Liver (tissue), 9 donors: ENCODE measurements around the gene TRMT61A. TPM values are rescaled to one million over a fixed set of nuclear protein-coding genes. Genes with fewer than 3 reads are reported as not detected.
A peak's percentile ranks its signal among the peaks of the same experiment; 100 is the strongest.

Experiments
- DNase-seq: peaks from one replicate; pipeline ENCODE4 v3.0.0-alpha.2; 2017; ENCODE audit warnings: low spot score
- H3K27ac ChIP-seq, 2 donors: one replicate each; pipeline ENCODE4 v1.7.0; 2013; ENCODE audit warnings: inconsistent platforms in 2 of 2, low read length in 2 of 2, control low read depth in 1 of 2, low read depth in 1 of 2, mild to moderate bottlenecking in 1 of 2
- H3K27me3 ChIP-seq, 4 donors: one replicate each; pipeline versions ENCODE4 v1.6.1 to v1.7.0; 2013; ENCODE audit warnings: low read length in 3 of 4, inconsistent platforms in 1 of 4, mild to moderate bottlenecking in 1 of 4, moderate library complexity in 1 of 4; ENCODE audit not compliant: control insufficient read depth in 4 of 4, insufficient read depth in 4 of 4
- H3K36me3 ChIP-seq, 4 donors: one replicate each; pipeline versions ENCODE4 v1.6.1 to v1.7.0; 2013; ENCODE audit warnings: low read length in 3 of 4, mild to moderate bottlenecking in 3 of 4, low read depth in 1 of 4, moderate library complexity in 1 of 4; ENCODE audit not compliant: control insufficient read depth in 4 of 4, insufficient read depth in 3 of 4
- H3K4me1 ChIP-seq, 4 donors: one replicate each; pipeline versions ENCODE4 v1.6.1 to v1.7.0; 2013; ENCODE audit warnings: low read length in 3 of 4, mild to moderate bottlenecking in 3 of 4, moderate library complexity in 1 of 4; ENCODE audit not compliant: control insufficient read depth in 4 of 4, insufficient read depth in 4 of 4
- H3K4me3 ChIP-seq, 3 donors: one replicate each; pipeline versions ENCODE4 v1.6.1 to v1.7.0; 2013; ENCODE audit warnings: low read length in 3 of 3, control low read depth in 1 of 3, low read depth in 1 of 3, mild to moderate bottlenecking in 1 of 3
- H3K9ac ChIP-seq, 2 donors: one replicate each; pipeline ENCODE4 v1.7.0; 2013; ENCODE audit warnings: low read length in 2 of 2, mild to moderate bottlenecking in 2 of 2, moderate library complexity in 2 of 2, control low read depth in 1 of 2, low read depth in 1 of 2
- H3K9me3 ChIP-seq, 4 donors: one replicate each; pipeline versions ENCODE4 v1.6.1 to v1.7.0; 2013; ENCODE audit warnings: low read length in 3 of 4; ENCODE audit not compliant: control insufficient read depth in 4 of 4
- EGR1 ChIP-seq, 2 donors: IDR thresholded peaks; 2 replicates each; pipeline ENCODE4 v1.6.1; 2016 to 2018; ENCODE audit warnings: antibody characterized with exemption in 2 of 2, low read depth in 2 of 2
- FOXA1 ChIP-seq: IDR thresholded peaks from 2 replicates; pipeline ENCODE4 v1.6.1; 2016; ENCODE audit warnings: antibody characterized with exemption
- FOXA2 ChIP-seq: IDR thresholded peaks from 2 replicates; pipeline ENCODE4 v1.6.1; 2016; ENCODE audit warnings: antibody characterized with exemption
- GABPA ChIP-seq, 2 donors: IDR thresholded peaks in 1 of 2; conservative IDR thresholded peaks in 1 of 2; 2 replicates each; pipeline ENCODE4 v1.6.1; 2016; ENCODE audit warnings: antibody characterized with exemption in 2 of 2, mild to moderate bottlenecking in 1 of 2, moderate library complexity in 1 of 2
- HNF4A ChIP-seq, 2 donors: conservative IDR thresholded peaks; 2 replicates each; pipeline ENCODE4 v1.6.1; 2016; ENCODE audit warnings: antibody characterized with exemption in 2 of 2, mild to moderate bottlenecking in 2 of 2
- HNF4G ChIP-seq: IDR thresholded peaks from 2 replicates; pipeline ENCODE4 v1.6.1; 2016; ENCODE audit warnings: antibody characterized with exemption
- JUND ChIP-seq, 2 donors: IDR thresholded peaks; 2 replicates each; pipeline ENCODE4 v1.6.1; 2016; ENCODE audit warnings: antibody characterized with exemption in 2 of 2
- NR2F2 ChIP-seq: IDR thresholded peaks from 2 replicates; pipeline ENCODE4 v1.6.1; 2016; ENCODE audit warnings: antibody characterized with exemption
- RAD21 ChIP-seq, 2 donors: IDR thresholded peaks; 2 replicates each; pipeline ENCODE4 v1.6.1; 2016; ENCODE audit warnings: antibody characterized with exemption in 2 of 2, mild to moderate bottlenecking in 2 of 2
- REST ChIP-seq: IDR thresholded peaks from 2 replicates; pipeline ENCODE4 v1.6.1; 2016; ENCODE audit warnings: antibody characterized with exemption, mild to moderate bottlenecking
- SP1 ChIP-seq: IDR thresholded peaks from 2 replicates; pipeline ENCODE4 v1.6.1; 2018; ENCODE audit warnings: antibody characterized with exemption, mild to moderate bottlenecking
- WGBS: extraction: QIAGEN DNeasy Blood & Tissue Kit; methylation state at CpG from one replicate; pipeline ENCODE4 v1.1.7; 2013; 5-methylcytosine and 5-hydroxymethylcytosine counted together
- polyA plus RNA-seq, 2 donors: library from polyadenylated mRNA; stranded (reverse) in 1 of 2; unstranded in 1 of 2; fragments of 200-250 nt in 1 of 2; fragments of >200 nt in 1 of 2; fragmentation: Nextera tagmentation in 1 of 2; extraction: Ambion mirVana in 1 of 2; gene quantifications; one replicate each; pipeline versions ENCODE4 v1.2.1 to v1.2.3, GENCODE V29; 2013 to 2015
- total RNA-seq, 2 donors: library from RNA; depleted of rRNA; stranded (reverse); fragments of >200 nt; gene quantifications; one replicate each; pipeline ENCODE4 v1.2.3, GENCODE V29; 2014
- TF ChIP-seq, protein P1 (sequence below): fragments of 150-350 bp; IDR thresholded peaks from 2 replicates; pipeline ENCODE4 v1.5.1; 2017; ENCODE audit warnings: improper control_type of control experiment, low read depth, low read length; ENCODE audit not compliant: missing input control
- TF ChIP-seq, protein P2 (sequence below): IDR thresholded peaks from 2 replicates; pipeline ENCODE4 v1.6.1; 2016; ENCODE audit warnings: antibody characterized with exemption
- donor health status: healthy.
- donor health status: healthy.
- donor health status: healthy.
- donor health status: healthy.
- donor health status: healthy.

TRMT61A gene
- total and polyA plus RNA-seq, 4 donors = 4.1 to 8.0 (median 6.5) TPM

GRCh38 chr14:103527408-103528145 is 1.4 kb upstream of the TRMT61A start:
- no peaks in the 10 kb centered on the region for H3K27me3 ChIP-seq
- peak overlapping the region in 1 of 2 donors; percentile 84 for H3K27ac ChIP-seq
- no peak overlapping the region for H3K9ac ChIP-seq
- peaks cover 20 to 74% (median 42%) of the 10 kb centered on the region in 4 donors for H3K4me1 ChIP-seq
- WGBS = 87% methylated on average over 14 of the region's 14 CpGs
- no peak for DNase-seq
- peaks cover 0 to 2% (median under 1%) of the 10 kb centered on the region in 4 donors for H3K36me3 ChIP-seq
- H3K4me3 ChIP-seq = no peak overlapping the region
- no peaks in the 10 kb centered on the region for H3K9me3 ChIP-seq
- TF ChIP-seq REST (no peak), FOXA1 (no peak), HNF4A (conservative IDR thresholded peaks at IDR 0.05) (no peak)
- TF ChIP-seq, protein P1, sequence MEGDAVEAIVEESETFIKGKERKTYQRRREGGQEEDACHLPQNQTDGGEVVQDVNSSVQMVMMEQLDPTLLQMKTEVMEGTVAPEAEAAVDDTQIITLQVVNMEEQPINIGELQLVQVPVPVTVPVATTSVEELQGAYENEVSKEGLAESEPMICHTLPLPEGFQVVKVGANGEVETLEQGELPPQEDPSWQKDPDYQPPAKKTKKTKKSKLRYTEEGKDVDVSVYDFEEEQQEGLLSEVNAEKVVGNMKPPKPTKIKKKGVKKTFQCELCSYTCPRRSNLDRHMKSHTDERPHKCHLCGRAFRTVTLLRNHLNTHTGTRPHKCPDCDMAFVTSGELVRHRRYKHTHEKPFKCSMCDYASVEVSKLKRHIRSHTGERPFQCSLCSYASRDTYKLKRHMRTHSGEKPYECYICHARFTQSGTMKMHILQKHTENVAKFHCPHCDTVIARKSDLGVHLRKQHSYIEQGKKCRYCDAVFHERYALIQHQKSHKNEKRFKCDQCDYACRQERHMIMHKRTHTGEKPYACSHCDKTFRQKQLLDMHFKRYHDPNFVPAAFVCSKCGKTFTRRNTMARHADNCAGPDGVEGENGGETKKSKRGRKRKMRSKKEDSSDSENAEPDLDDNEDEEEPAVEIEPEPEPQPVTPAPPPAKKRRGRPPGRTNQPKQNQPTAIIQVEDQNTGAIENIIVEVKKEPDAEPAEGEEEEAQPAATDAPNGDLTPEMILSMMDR = no peak

- 58% methylated on average over 10 of the region's 10 CpGs for WGBS
- peak overlapping the region; percentile 75 to 84 for H3K27ac ChIP-seq
Observed at GRCh38 chr14:103528146-103528586, 830 bp upstream of the TRMT61A start.

DNA sequence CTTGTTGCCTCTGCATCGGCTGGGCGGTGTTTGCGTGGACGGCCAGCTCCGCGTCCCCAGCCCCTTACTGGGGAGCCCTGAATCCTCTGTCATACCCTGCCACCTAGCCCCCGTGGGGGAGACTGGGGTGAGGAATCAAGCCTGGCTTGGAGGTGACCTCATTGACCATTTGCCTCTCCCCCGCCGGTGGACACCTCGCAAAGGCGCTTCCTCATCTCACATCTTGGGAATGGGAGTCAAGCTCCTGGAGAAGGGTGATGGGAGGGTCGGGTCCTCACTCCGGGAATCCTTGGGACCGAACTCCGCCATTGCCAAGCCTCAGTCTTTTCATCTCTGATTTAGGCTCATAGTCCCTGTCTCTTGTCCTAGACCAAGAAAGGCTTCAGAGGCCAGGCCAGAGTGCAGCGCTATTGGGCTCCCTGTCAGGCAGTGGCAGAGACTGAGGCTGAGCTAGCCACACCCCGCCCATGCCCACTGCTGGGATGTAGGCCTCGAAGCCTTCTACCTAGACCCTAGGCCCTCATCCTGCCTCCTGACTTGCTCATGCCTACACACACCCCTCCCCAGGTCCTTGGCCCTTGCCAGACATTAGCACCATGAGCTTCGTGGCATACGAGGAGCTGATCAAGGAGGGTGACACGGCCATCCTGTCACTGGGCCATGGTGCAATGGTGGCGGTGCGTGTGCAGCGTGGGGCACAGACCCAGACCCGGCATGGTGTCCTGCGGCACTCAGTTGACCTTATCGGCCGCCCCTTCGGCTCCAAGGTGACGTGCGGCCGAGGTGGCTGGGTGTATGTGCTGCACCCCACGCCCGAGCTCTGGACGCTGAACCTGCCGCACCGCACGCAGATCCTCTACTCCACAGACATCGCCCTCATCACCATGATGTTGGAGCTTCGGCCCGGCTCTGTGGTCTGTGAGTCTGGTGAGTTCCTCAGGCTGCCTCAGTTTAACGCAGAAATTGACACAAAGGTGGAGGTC is 678 bp downstream of the TRMT61A start:
- H3K9me3 ChIP-seq = no peaks in the 10 kb centered on the region
- peak overlapping the region; percentile 77 to 97 (median 89) for H3K4me3 ChIP-seq
- peak overlapping the region in 1 of 2 donors; percentile 42 for H3K27ac ChIP-seq
- peaks cover 15 to 63% (median 38%) of the 10 kb centered on the region in 4 donors for H3K4me1 ChIP-seq
- DNase-seq = no peak
- 52% methylated on average over 42 of the region's 42 CpGs for WGBS
- H3K36me3 ChIP-seq = peaks cover 0 to 14% (median 3%) of the 10 kb centered on the region in 4 donors
- peak overlapping the region; percentile 0 to 81 for H3K9ac ChIP-seq
- H3K27me3 ChIP-seq = no peaks in the 10 kb centered on the region
- TF ChIP-seq JUND (IDR thresholded peaks at IDR 0.05) (no peak), FOXA1 (no peak), NR2F2 (no peak), EGR1 (IDR thresholded peaks at IDR 0.05; ENCODE audit: low read depth in 2 of 2) (no peak), SP1 (no peak), FOXA2 (no peak), RAD21 (IDR thresholded peaks at IDR 0.05) (no peak), HNF4A (conservative IDR thresholded peaks at IDR 0.05) (no peak), GABPA (IDR thresholded peaks at IDR 0.05 in 1 of 2, conservative IDR thresholded peaks at IDR 0.05 in 1 of 2) (no peak), HNF4G (no peak)
- TF ChIP-seq, protein P1 = no peak
- TF ChIP-seq, protein P2, sequence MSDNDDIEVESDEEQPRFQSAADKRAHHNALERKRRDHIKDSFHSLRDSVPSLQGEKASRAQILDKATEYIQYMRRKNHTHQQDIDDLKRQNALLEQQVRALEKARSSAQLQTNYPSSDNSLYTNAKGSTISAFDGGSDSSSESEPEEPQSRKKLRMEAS = no peak

More at GRCh38 chr14:103528146-103528586, 830 bp upstream of the TRMT61A start:
- no peak for DNase-seq
- peaks cover 15 to 68% (median 38%) of the 10 kb centered on the region in 4 donors for H3K4me1 ChIP-seq
- H3K4me3 ChIP-seq = peak overlapping the region; percentile 11 to 89 (median 64)
- H3K9me3 ChIP-seq = no peaks in the 10 kb centered on the region
- H3K36me3 ChIP-seq = peaks cover 0 to 6% (median 2%) of the 10 kb centered on the region in 4 donors
- H3K27me3 ChIP-seq = no peaks in the 10 kb centered on the region
- no peak for TF ChIP-seq SP1
- peak overlapping the region; percentile 49 to 62 for H3K9ac ChIP-seq
